AG09319 (cell line): ENCODE data around the gene CFP.

Experiments
- DNase-seq: peaks from one replicate; pipeline ENCODE4 v3.0.0-alpha.2; 2010; ENCODE audit warnings: low read depth; ENCODE audit errors: extremely low read depth
- TF ChIP-seq, protein P1 (sequence below): IDR thresholded peaks from 2 replicates; pipeline ENCODE4 v1.5.1; 2011; ENCODE audit warnings: low read depth, mild to moderate bottlenecking, inconsistent platforms, low read length, moderate library complexity

Gene CFP

GRCh38 chrX:47658684-47659420 lies 29.1 kb upstream of the CFP start, which contains the start of gene UXT:
Gene UXT, minus strand, starts transcription at chrX:47659180. Its CDS starts 253 bp downstream, at chrX:47658927.
- TF ChIP-seq, protein P1, sequence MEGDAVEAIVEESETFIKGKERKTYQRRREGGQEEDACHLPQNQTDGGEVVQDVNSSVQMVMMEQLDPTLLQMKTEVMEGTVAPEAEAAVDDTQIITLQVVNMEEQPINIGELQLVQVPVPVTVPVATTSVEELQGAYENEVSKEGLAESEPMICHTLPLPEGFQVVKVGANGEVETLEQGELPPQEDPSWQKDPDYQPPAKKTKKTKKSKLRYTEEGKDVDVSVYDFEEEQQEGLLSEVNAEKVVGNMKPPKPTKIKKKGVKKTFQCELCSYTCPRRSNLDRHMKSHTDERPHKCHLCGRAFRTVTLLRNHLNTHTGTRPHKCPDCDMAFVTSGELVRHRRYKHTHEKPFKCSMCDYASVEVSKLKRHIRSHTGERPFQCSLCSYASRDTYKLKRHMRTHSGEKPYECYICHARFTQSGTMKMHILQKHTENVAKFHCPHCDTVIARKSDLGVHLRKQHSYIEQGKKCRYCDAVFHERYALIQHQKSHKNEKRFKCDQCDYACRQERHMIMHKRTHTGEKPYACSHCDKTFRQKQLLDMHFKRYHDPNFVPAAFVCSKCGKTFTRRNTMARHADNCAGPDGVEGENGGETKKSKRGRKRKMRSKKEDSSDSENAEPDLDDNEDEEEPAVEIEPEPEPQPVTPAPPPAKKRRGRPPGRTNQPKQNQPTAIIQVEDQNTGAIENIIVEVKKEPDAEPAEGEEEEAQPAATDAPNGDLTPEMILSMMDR = no peak

GRCh38 chrX:47658301-47658683 lies 28.6 kb upstream of the CFP start:
- TF ChIP-seq, protein P1 = no peak
- DNase-seq = no peak

More at GRCh38 chrX:47658684-47659420, 29.1 kb upstream of the CFP start, which contains the start of gene UXT:
- DNase-seq = peak; percentile 90

DNA sequence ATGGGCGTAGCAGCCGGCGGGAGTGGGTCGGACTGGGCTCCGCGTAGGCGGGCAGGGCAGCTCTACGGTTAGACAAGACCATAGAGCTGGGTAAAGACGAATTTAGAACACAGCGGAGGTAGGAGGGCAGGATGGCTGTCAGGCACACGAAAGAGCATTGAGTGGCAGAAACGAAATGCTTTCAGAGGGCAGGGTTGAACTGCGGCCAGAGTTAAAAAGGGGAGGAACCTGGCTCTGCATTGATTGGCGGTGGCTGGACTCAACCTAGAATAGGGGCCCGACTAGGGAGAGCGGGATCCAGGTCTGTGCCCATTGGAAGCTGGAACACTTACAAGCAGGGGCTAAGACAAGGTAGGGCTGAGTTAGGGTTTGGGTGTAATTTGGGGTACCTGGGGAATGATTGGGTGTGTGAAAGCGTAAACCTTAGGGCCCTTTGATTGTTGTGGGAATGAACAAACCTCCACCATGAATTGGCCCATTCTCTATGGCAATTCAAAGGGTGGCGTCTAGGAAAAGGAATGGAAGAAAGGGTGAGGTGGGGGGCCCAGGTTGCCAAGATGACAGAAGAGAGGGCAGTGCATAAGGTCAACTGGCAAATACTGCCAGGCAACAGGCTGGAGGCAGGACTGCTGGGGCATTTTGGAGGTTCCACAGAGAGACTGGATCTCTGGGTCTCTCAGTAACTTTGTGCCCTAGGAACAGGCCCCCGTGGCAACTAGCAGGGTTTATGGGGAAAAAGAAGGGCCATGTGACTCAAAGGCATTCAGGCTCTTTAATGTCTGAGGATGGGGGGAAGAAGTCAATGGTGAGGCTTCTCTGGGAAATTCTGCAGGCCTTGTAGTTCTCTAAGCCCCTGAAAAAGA lies 21.5 kb upstream of the CFP start:
- TF ChIP-seq, protein P1 = no peak
- DNase-seq = no peak

DNA sequence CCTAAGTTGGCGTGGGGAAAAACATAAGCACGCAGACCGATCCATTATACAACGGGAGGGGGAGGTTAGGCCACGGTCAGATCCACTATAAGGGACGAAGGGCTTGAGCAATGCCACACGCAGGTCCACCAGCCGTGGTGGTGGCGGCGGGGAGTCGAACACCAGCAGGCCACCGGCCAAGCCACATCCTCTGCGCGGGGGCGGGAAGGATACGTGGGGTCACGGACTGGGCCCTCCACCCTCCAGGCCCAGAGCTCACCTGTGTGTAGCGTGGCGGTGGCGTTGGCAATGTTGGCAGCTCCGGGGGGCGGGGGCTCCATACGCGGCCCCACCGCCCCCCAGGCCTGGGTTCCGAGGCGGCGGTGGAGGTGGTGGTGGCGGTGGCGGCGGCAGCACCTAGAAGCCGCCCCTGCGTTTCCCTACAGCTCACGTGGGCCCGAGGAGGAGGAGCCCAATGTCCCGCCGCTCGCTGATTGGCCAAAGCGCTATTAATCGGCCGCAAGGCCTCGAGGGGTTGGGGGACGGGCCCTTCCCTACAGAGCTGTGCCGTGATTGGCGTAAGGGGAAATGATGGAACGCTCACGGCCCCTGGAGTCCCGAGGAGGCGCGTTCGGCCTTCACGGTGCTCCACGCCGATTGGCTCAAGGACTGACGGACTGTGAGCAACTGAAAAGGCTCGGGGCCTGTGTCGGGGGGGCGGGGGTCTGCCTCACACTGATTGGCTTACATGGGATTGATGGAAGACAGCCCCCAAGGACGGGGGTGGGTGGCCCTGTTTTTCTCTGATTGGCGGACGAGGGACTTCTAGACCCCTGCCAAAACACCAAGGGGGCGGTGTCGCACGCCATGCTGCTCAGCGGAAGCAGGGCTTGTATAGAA lies 20.7 kb upstream of the CFP start, which contains the start of gene ELK1:
Gene ELK1, minus strand, starts transcription at position 400 of the 879 bp plus-strand sequence. CDS start 9,122 bp downstream, outside the sequence.
- peak; percentile 96 for DNase-seq
- TF ChIP-seq, protein P1 = no peak

GRCh38 chrX:47649781-47650163 lies 20.0 kb upstream of the CFP start:
- DNase-seq = no peak
- TF ChIP-seq, protein P1 = no peak

DNA sequence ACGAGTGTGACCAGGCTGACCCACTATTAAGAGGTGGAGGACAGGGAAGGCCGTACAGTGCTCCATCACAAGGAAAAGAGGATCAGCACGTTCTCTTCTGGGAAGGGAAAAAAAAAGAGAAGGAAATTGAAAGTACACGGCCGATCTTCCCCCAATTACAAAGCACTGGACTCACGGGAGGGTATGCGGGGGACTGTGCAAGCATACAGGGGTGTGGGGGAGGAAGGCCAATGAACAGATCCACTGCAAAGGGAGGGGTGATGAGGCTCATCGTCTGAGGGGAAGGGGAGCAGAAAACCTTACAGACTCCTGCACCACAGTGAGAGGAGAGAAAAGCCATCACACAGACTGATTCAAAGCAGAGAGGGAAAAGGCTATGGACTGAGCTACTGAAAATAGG lies 19.5 kb upstream of the CFP start:
- no peak for DNase-seq
- TF ChIP-seq, protein P1 = no peak
